Measurements from ENCODE around the gene PCED1B.
"Not testable (repeated sequence)": the region's sequence is repeated elsewhere in the genome, so short reads cannot be mapped to it uniquely, and the experiment has no call there.

The PCED1B gene

DNA sequence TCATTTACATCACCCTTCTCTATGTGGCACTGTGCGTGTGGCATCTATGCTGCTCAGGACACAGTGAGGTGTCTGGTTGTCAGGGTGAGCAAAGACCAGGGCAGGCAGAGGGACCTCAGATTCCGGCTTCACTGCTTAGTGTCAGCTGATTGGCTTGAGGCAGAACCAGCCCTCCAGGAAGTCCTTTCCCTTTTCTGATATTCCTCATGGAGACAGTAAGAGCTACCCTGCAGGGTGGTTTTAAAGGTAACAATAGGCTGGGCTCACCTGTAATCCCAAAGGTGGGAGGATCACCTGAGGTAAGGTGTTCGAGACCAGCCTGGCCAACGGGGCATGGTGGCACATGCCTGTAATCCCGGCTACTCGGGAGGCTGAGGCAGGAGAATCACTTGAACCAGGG, 129.6 kb downstream of the PCED1B start:
- DNase-seq (ENCODE audit: low read depth), result no peak

DNA sequence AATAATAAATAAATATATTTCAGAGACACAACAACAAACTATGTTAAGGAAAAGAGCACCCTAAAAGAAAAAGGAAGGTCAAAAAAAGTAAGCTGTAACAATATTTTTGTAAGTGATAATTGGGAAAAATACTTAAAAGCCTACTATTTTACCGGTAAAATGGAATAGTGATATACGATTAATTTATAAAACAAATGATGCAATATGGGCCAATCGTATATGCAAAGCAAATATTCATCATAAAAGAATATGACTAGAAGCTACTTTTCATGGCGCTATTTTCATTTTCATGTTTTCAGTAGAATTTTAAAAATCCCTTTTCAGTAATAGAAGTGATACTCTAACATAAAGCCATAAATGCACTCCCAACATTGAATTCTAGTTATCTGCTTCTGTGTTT, 131.4 kb downstream of the PCED1B start:
- no peak for DNase-seq (ENCODE audit: low read depth)

DNA sequence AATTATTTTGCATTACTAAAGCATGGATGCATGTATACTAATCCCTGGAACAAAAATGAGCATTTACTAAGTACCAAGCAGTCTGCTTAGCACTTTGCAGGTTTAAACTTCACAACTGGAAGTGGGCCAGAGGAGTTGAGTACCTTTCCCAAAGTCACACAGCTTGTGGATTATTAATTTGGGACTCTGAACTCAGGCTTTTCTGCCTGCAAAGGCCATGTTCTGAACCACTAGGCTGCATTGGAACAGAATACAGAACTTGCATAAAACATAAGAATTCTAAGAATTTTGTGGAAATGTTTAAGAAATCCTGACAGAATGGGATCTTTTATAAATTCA, 133.2 kb downstream of the PCED1B start:
- DNase-seq (ENCODE audit: low read depth), result no peak

DNA sequence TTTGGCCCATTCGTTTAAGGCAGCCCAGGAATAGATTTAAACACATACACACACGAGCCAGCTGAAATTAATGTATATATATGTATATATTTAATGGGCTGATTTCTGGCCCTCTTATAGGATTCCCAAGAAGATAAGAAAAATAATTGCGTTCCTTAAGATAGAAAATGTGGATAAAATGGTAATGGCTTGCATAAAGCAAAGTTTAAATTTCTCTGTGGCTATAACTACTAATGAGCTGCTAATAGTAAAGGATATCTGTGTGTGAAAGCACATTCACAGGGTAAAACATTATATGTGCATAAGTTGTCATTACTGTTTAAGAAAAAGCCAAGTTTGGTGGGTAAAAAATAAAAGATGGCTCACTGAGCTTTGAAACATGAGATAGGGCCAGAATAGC, 134.0 kb downstream of the PCED1B start:
- DNase-seq (ENCODE audit: low read depth), result no peak

DNA sequence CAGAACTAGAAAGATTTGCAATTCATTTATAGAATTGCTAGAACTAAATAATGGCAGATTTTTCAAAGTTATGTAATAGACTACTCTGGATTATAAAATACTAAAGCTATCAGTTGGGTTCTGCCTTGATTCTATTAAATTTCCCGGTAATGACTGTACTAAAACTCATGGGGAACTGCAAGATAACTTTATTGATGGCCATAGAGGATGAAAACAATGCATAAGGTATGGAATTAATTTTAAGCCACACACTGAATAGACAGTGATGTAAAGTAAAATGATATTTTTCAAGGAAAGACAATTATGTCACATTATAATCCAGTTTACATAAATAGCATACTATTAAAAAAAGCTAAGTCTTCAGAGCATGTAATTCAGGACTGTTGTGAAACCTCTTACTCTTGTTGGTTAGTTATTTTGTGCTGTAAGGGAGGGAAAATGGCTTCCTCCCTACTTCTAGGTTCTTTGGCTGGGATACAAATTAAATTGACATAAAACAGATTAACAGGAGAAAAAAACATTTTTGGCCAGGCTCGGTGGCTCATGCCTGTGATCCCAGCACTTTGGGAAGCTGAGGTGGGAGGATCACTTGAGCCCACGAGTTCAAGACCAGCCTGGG, 134.7 kb downstream of the PCED1B start:
- DNase-seq (ENCODE audit: low read depth), result no peak

DNA sequence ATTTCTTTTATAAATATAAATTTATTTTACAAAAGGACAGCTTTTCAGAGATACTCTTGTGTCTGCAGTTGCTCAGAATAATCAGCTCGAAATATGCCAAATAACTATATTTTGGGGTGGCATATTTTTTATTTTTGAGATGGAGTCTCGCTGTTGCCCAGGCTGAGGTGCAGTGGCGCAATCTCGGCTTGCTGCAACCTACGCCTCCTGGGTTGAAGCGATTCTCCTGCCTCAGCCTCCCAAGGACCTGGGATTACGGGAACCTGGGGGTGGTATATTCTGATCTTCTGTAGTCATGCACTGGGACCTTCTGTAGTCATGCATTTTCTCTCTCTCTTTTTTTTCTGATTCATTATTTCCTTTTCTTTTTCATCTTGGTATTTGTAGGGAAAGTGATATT, 135.3 kb downstream of the PCED1B start:
- no peak for DNase-seq (ENCODE audit: low read depth)

DNA sequence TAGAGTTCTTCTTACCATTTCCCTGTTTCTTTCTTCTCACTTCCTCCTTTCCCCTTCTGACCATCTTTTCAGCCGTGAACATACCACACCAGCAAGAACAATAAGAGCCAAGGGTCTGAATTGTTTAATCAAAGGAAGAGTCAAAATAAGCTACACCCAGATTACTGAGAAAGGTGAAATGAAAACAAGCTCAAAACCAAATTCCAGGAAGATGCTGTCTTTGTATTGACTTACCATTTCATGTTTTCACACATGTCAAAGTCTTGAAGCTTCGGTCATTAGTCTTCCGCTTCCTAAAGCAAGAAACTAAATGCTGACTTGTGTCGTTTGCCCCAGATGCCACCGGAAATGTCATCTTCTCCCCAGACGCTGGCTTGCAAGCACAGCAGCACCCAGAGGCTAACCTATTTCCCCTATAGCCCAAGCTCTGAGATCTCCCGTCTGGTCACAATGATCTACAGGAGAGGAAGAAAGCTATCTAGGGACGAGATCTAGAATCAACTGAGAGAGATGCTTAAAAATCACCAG, 136.8 kb downstream of the PCED1B start:
- no peak for DNase-seq (ENCODE audit: low read depth)

DNA sequence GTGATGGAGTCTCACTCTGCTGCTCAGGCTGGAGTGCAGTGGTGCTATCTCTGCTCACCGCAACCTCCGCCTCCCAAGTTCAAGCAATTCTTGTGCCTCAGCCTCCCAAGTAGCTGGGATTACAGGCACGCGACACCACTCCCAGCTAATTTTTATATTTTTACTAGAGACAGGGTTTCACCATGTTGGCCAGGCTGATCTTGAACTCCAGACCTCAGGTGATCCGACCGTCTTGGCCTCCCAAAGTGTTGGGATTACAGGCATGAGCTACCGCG, 138.1 kb downstream of the PCED1B start:
- DNase-seq (ENCODE audit: low read depth), result not testable (repeated sequence)

DNA sequence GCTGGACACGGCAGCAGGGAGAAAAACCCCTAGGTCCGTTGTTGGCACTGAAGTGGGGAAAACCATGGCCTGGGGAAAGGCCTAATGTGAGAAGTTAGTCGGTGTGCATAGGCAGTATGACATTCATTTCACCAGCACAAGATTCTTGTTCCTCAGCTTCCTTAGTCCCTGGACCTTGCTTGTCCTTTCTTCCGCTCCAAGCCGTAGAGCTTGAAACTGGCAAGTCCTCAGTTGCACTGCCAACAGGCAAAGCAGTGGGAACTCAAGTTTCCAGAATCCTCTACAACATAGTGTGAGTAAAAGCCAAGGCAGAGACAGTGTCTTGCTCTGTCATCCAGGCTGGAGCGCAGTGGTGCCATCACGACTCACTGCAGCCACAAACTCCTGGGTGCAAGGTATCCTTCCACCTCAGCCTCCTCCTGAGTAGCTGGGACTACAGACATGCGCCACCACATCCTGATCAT, 138.8 kb downstream of the PCED1B start:
- DNase-seq (ENCODE audit: low read depth), result no peak

DNA sequence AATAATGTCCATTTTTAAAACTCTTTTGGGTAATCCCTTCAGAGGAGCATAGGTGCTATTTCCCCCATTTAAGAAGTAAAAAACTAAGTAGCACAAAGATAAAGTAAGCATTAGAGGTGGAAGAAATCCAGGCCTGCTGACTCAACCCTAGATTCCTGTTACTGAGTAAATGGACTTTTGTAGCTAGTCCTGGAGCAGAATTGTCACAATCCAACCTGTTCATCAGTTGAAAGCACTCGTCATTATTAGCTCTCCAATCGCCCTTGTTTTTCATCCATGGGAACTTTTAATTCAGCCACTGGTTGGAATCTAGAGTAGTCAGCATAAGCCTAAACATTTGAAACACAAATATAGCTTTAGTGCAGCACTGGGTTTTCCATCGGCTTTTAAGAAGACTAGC, 139.8 kb downstream of the PCED1B start:
- DNase-seq (ENCODE audit: low read depth), result peak; percentile 46

DNA sequence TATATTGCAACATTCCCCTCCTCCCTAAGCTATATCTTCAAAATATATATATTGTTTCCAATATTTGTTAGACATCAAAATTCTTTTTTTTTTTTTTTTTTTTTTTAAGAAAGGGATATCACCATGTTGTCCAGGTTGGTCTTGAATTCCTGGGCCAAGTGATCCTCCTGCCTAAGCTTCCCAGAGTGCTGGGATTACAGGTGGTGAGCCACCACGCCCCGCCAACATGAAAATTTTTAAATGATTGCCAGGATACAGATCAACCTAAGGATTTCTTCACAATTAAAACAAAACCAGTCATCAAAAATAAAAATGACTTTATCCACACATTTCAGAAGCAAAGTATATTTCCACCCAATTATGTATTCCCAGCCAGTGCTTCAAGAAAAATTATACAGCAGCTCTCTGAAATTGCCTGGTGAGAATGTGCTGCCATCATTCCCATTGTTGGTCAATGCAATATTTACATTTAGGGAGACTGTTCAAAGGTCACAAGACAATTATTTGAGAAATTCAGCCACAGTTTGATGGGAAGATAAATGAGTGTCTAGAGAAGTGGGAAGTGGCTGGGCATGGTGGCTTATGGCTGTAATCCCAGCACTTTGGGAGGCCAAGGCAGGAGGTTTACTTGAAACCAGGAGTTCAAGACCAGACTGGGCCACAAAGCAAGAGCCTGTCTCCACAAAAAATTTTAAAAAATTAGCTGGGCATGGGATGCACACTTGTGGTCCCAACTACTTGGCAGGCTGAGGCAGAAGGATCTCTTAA, 142.0 kb downstream of the PCED1B start:
- peak; percentile 59 for DNase-seq (ENCODE audit: low read depth)

DNA sequence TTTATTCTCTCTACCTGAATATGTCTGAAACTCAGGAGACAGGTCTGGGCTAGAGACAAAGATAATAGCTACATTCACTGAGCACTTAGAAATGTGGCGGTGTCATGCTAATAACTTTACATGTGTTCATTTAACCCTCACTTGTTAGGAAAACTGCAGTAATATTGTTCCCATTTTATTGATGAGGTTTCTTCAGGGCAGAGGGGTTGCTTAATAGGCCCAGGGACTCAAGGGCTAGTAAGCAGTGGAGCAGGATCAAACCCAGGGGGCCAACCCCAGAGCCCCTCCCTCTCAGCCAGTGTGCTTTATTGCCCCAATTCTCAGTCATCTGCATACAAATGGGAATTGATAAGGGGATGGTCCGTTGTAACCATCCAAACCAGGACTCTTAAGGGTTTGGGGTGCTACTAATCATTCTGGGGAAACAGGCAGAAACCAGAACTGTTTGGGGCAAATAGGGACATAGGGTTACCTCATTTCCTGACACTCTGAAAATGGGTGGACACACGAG, 143.2 kb downstream of the PCED1B start:
- no peak for DNase-seq (ENCODE audit: low read depth)

DNA sequence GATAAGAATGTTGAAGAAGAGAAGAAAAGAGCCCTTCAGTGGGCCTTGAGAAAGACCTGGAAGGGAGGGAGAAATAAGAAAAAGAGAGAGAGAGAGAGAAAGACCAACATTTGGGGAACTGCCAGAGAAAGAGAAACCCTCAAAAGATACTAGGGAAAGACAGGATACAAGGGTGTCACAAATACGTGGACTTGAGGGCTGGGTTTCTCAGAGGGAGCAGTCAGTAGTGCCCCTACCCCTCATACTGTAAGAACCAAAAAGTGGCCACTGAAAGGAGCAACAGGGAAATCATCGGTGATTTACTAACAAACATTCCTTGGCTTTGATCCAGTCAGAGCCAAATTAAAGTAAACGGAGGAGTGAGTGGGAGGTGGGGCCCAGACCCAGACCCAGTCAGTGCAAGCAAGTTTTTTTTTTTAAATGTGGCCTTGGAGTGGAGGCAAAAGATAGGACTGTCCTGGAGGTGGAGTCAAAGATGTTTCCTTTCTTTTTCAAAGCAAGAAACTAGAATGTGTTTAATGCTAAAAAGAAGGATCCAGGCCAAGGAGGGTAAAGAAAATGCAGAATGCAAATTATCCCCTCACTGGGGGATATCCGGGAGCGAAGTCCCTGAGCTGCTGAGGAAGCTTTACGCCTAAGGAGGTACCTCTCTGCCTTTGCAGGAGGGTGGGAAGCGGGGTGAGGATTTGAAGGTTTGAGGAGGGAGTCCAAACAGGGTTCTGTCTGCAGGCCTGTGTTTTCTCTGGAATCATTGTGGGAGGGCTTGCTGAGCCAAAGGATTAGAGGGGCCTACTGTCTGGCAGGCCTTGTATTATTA, 143.8 kb downstream of the PCED1B start:
- DNase-seq (ENCODE audit: low read depth), result no peak

DNA sequence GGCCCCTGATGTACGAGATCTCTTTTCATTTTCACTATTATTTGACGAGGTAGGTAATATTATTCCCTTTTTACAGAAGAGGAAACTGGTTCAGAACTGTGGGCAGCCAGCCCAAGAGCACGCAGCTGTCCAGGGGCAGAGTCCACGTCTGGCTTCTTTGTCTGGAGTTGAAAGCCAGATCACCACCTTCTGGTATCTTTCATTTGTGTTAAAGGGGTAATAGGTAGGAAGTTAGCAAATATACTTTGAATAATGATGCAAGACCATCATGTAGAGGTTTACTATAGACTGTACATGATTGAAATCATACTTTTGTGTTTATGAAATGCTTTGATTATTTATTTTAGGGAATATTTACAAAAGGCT, 144.4 kb downstream of the PCED1B start:
- no peak for DNase-seq (ENCODE audit: low read depth)

DNA sequence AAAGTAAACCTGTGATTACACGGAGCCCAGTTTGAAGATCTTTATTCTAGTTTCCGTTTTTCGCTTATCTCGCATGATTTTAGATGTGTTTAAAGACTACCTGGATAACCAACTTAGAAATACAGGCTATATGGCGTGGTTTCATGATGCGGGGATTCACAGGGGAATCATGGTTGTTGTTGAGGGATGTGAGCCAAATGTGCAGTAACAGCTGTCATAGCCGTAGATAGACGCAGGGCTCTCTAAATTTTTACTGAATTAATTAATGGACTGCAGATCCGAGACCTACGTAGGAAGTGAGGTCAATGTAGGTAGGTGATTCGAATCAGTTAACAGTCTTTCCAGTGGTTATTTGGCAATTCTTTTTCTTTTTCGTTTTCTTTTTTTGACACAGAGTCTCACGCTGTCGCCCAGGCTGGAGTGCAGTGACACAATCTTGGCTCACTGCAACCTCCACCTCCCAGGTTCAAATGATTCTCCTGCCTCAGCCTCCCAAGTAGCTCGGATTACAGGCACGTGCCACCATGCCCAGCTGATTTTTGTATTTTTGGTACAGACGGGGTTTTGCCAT, 145.2 kb downstream of the PCED1B start:
- no peak for DNase-seq (ENCODE audit: low read depth)

DNA sequence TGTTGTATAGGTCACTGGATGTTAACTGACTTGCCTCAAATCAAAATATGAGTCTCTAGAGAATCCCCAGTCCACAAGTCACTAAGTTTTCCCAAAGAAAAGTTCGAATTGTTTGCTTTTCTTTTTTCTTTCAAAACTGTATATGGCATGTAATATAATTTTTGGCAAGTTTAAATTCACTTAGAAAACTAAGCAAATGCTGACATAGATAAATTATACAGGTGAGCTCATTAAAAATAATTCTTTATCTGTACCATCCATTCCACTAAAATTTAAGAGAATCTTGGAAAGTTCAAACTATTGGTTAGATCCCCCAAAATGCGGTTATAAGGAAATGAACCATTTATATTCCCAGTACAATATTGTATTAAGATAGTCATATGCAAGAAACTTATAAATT, 145.9 kb downstream of the PCED1B start:
- DNase-seq (ENCODE audit: low read depth), result no peak

DNA sequence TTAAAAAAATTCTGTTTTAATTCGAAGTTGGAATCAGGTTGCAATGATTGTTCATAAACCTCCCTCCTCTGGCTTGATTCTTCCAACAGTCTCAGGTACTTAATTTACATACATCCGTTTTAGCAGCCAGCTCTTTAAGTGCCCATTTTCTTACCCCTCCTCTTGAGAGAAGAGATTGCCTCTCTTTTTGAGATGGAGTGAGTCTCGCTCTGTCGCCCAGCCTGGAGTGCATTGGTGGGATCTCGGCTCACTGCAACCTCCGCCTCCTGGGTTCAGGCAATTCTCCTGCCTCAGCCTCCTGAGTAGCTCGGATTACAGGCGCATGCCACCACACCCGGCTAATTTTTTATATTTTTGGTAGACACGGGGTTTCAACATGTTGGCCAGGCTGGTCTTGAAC, 146.8 kb downstream of the PCED1B start:
- no peak for DNase-seq (ENCODE audit: low read depth)

DNA sequence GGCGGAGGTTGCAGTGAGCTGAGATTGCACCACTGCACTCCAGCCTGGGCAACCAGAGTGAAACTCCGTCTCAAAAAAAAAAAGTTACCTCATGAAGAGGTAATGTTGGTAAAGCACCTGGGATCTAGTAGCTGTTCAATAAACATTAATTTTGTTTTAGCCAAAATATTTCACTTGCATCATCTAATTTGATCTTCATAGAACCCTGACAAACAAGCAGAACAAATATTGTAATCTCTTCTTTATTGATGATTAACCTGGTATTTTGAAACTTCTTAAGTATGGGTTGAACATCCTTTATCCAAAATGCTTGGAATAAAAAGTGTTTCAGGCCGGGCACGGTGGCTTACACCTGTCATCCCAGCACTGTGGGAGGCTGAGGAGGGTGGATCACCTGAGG, 149.4 kb downstream of the PCED1B start:
- DNase-seq (ENCODE audit: low read depth), result no peak

DNA sequence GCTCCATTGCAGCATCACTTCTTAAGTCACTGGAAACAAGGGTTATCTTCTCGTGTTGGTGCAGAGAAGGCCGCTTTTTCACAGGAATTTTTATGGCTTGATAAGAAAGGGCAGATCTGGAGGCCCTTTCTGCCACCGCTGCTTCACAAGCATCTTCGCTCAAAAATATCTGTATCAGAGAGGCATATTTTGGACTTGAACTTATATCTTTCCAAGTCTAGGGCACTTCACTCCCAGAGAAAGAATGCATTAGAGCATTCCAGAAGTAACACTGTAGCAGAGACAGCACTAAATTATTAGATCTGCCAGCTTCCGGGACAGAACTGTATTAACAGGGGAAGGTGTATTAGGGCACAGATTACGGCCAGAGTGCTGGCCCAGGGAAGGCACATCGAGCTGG, 152.0 kb downstream of the PCED1B start:
- peak; percentile 49 for DNase-seq (ENCODE audit: low read depth)

DNA sequence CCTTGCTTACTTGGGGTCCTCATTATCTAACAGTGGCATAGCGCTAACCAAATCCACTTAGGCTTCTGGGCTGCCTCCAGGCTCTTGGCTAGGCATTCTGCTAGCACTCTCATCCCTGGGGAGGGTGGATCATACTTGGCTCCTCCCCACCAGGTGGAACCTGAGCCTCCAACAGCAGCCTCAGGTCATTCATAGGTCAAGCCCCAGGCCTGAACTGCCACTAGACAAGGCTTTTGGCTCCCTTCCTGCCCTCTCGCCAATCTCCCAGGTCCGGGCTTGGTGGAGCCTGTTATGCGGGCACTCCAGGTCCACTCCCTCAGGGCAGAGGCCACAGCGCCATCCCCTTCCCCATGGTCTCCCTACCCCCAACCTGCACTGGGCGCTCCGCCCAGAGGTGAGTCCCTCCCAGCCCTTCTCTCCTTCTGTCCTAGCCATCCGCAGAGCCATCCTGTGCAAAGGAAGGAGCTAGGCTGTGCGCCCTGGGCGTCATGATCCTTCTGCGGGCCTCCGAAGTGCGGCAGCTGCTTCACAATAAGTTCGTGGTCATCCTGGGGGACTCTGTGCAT, 155.2 kb downstream of the PCED1B start:
- no peak for DNase-seq (ENCODE audit: low read depth)

DNA sequence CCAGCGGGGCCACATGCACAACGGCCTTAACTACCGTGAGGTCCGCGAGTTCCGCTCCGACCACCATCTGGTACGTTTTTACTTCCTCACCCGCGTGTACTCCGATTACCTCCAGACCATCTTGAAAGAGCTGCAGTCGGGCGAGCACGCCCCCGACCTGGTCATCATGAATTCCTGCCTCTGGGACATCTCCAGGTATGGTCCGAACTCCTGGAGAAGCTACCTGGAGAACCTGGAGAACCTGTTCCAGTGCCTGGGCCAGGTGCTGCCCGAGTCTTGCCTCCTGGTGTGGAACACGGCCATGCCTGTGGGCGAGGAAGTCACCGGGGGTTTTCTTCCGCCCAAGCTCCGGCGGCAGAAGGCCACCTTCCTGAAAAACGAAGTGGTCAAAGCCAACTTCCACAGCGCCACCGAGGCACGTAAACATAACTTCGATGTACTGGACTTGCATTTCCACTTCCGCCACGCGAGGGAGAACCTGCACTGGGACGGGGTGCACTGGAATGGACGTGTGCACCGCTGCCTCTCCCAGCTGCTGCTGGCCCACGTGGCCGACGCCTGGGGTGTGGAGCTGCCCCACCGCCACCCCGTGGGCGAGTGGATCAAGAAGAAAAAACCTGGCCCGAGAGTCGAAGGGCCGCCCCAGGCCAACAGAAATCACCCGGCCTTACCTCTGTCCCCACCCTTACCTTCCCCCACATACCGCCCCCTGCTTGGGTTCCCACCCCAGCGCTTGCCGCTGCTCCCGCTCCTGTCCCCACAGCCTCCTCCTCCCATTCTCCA, 156.0 kb downstream of the PCED1B start:
- DNase-seq (ENCODE audit: low read depth), result no peak
